ENCODE data around the gene SP2. TPM values are rescaled to one million over a fixed set of nuclear protein-coding genes. Genes with fewer than 3 reads are reported as not detected.

Gene SP2
- total RNA-seq, 1 donor from 2014 or later: 12.1 TPM

GRCh38 chr17:47964856-47965255 is 68.8 kb downstream of the SP2 start:
- FAIRE-seq (no peak), DNase-seq (ENCODE audit: low read depth) (no peak)
- Histone ChIP-seq H3K27me3 (ENCODE audit: insufficient read depth, low read length) (no peaks in the 10 kb centered on the region), H3K4me3 (ENCODE audit: insufficient read depth, low read depth, low read length) (no peak overlapping the region), H3K36me3 (ENCODE audit: insufficient read depth, low read length) (no peaks in the 10 kb centered on the region), H3K9me3 (ENCODE audit: insufficient read depth, low read depth, low read length) (no peaks in the 10 kb centered on the region), H2AFZ (ENCODE audit: low read depth, low read length) (no peak overlapping the region), H3K4me1 (ENCODE audit: insufficient read depth, low read length) (peaks cover 13% of the 10 kb centered on the region), H3K27ac (ENCODE audit: low read depth, low read length) (no peak overlapping the region), H3K4me2 (ENCODE audit: low read length) (no peak overlapping the region), H4K20me1 (ENCODE audit: insufficient read depth, low read length) (no peaks in the 10 kb centered on the region), H3K9ac (ENCODE audit: low read length) (no peak overlapping the region), H3K79me2 (ENCODE audit: insufficient read depth, low read length) (no peaks in the 10 kb centered on the region)
- Mint-ChIP-seq H3K27me3 (ENCODE audit: low read depth, unreplicated experiment) (peaks cover 11% of the 10 kb centered on the region), H3K36me3 (ENCODE audit: low read depth, unreplicated experiment) (peaks cover 5% of the 10 kb centered on the region), H3K27ac (ENCODE audit: unreplicated experiment) (no peak overlapping the region), H3K9me3 (ENCODE audit: unreplicated experiment) (peaks cover 6% of the 10 kb centered on the region), H3K4me3 (ENCODE audit: unreplicated experiment) (no peak overlapping the region), H3K4me1 (ENCODE audit: low read depth, unreplicated experiment) (peaks cover 7% of the 10 kb centered on the region)
- TF ChIP-seq CTCF (IDR thresholded peaks at IDR 0.05; ENCODE audit: insufficient read depth, low read depth, low read length) (no peak), EZH2 (IDR thresholded peaks at IDR 0.05; ENCODE audit: insufficient read depth, low read length) (no peak)

GRCh38 chr17:47966079-47966519 is 70.1 kb downstream of the SP2 start:
- H2AFZ ChIP-seq (ENCODE audit: low read depth, low read length): no peak overlapping the region
- no peak overlapping the region for H3K27ac ChIP-seq (ENCODE audit: low read depth, low read length)

More at GRCh38 chr17:47966079-47966519, 70.1 kb downstream of the SP2 start:
- DNase-seq (ENCODE audit: low read depth) (no peak), FAIRE-seq (no peak)
- Histone ChIP-seq H3K9me3 (ENCODE audit: insufficient read depth, low read depth, low read length) (no peaks in the 10 kb centered on the region), H4K20me1 (ENCODE audit: insufficient read depth, low read length) (no peaks in the 10 kb centered on the region), H3K9ac (ENCODE audit: low read length) (no peak overlapping the region), H3K4me2 (ENCODE audit: low read length) (no peak overlapping the region), H3K36me3 (ENCODE audit: insufficient read depth, low read length) (no peaks in the 10 kb centered on the region), H3K79me2 (ENCODE audit: insufficient read depth, low read length) (peaks cover 1% of the 10 kb centered on the region), H3K4me1 (ENCODE audit: insufficient read depth, low read length) (peaks cover 17% of the 10 kb centered on the region), H3K27me3 (ENCODE audit: insufficient read depth, low read length) (no peaks in the 10 kb centered on the region), H3K4me3 (ENCODE audit: insufficient read depth, low read depth, low read length) (no peak overlapping the region)
- Mint-ChIP-seq H3K9me3 (ENCODE audit: unreplicated experiment) (peaks cover 6% of the 10 kb centered on the region), H3K27me3 (ENCODE audit: low read depth, unreplicated experiment) (peaks cover 4% of the 10 kb centered on the region), H3K4me3 (ENCODE audit: unreplicated experiment) (no peak overlapping the region), H3K4me1 (ENCODE audit: low read depth, unreplicated experiment) (peaks cover 7% of the 10 kb centered on the region), H3K27ac (ENCODE audit: unreplicated experiment) (no peak overlapping the region), H3K36me3 (ENCODE audit: low read depth, unreplicated experiment) (peaks cover 5% of the 10 kb centered on the region)
- TF ChIP-seq EZH2 (IDR thresholded peaks at IDR 0.05; ENCODE audit: insufficient read depth, low read length) (no peak), CTCF (IDR thresholded peaks at IDR 0.05; ENCODE audit: insufficient read depth, low read depth, low read length) (no peak)
